ENCODE data around the gene CTTNBP2NL.

The CTTNBP2NL gene

DNA sequence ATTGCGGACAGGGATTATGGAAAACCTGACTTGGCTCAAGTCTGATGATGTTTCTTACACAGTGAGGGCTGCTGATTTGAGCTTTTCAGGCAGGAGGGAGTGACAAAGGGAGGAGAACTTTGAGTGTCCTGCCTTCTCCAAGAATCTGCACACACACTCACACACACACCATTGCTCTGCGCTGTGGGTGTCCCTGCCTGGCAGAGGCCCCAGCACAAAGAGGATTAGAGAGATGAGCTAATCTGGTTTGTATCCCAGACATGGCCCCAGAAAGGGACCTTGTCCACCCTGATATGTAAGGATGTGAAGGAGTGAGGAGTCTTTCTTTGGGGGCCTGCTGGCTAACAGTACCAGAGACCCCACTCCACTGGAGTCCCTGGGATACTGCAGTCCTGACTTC is 106.8 kb downstream of the CTTNBP2NL start:
- TF ChIP-seq, protein P1, sequence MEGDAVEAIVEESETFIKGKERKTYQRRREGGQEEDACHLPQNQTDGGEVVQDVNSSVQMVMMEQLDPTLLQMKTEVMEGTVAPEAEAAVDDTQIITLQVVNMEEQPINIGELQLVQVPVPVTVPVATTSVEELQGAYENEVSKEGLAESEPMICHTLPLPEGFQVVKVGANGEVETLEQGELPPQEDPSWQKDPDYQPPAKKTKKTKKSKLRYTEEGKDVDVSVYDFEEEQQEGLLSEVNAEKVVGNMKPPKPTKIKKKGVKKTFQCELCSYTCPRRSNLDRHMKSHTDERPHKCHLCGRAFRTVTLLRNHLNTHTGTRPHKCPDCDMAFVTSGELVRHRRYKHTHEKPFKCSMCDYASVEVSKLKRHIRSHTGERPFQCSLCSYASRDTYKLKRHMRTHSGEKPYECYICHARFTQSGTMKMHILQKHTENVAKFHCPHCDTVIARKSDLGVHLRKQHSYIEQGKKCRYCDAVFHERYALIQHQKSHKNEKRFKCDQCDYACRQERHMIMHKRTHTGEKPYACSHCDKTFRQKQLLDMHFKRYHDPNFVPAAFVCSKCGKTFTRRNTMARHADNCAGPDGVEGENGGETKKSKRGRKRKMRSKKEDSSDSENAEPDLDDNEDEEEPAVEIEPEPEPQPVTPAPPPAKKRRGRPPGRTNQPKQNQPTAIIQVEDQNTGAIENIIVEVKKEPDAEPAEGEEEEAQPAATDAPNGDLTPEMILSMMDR (IDR thresholded peaks at IDR 0.05) = no peak
- Histone ChIP-seq H3K4me1 (no peaks in the 10 kb centered on the region), H3K4me2 (ENCODE audit: low read length) (no peak overlapping the region), H3K27ac (no peak overlapping the region), H3K9ac (no peak overlapping the region), H3K27me3 (ENCODE audit: control insufficient read depth, insufficient read depth, low read length) (no peaks in the 10 kb centered on the region), H3K9me3 (ENCODE audit: control insufficient read depth, low read length) (no peaks in the 10 kb centered on the region), H2AFZ (no peak overlapping the region), H3K4me3 (ENCODE audit: low read depth, low read length) (no peak overlapping the region), H3K79me2 (no peaks in the 10 kb centered on the region), H3K36me3 (ENCODE audit: control insufficient read depth, insufficient read depth, low read length) (no peaks in the 10 kb centered on the region)

DNA sequence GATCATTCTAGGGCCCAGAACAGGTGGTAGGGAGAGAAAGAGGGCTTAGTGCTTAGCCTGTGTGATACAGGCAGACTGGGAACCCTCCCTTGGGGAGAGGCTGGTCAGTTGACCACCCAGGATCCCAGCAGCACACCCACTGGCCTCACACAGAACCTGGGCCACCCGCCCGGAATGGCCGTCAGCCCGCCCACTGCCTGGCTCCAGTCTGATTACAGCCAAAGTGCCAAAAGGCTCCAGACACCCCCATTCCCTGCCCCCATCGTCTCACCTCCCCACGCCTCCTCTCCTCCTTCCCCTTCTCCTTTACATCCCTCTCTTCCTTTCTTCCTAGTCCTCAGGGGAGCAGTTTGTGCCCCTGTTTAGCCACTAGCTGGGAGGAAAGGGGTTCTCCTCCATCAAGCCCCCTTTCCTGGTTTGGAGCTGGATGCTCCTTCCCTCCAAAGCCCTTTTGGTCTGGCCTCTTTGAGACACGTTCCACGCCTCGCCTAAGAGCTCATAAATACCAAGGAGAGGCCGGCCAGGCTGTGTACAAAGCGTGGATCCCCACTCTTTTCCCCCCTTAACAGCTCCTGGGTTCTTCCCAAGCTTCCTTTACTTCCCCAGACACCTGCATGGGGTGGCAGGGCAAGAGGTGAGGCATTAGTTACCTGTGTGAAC is 108.1 kb downstream of the CTTNBP2NL start:
- no peaks in the 10 kb centered on the region for H3K27me3 ChIP-seq (ENCODE audit: control insufficient read depth, insufficient read depth, low read length)

DNA sequence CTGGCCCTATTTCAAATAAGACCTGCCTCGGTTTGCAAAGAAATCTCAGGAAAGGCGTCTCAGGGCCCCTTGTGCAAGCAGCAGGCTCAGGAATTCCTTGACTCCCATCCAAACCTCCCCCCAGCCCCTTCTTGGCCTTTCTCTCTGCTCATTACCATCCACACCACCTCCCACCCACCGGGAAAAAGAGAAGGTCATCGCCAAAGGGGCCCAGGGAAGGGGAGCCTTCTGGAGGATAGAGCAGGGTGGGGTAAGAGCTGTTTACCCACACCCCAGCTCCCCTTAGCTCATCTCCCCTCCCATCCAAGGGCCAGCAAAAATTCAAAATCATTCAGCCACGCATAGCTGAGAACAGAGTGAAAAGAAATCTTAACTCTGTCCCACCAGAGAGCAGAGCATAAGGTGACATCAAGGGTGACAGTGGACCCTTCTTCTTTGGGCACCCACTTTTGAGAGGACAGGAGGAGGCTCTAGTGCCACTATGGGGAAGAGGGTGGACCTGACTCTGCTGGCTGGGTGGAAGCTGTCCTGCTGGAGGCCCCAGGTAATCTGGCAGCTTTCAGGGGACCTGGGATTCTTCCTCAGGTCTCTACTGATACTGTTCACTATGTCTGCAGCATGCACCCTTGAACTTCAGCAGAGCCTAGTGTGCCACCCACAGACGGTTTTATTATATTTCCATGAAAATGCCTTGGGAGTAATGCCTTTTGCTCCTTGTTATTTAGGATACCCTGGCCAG is 108.8 kb downstream of the CTTNBP2NL start:
- Histone ChIP-seq H3K27ac (no peak overlapping the region), H3K4me3 (ENCODE audit: low read depth, low read length) (no peak overlapping the region), H3K9ac (no peak overlapping the region), H3K36me3 (ENCODE audit: control insufficient read depth, insufficient read depth, low read length) (no peaks in the 10 kb centered on the region), H3K79me2 (no peaks in the 10 kb centered on the region), H3K4me2 (ENCODE audit: low read length) (no peak overlapping the region), H3K27me3 (ENCODE audit: control insufficient read depth, insufficient read depth, low read length) (no peaks in the 10 kb centered on the region), H2AFZ (no peak overlapping the region), H3K4me1 (peaks cover 3% of the 10 kb centered on the region), H3K9me3 (ENCODE audit: control insufficient read depth, low read length) (no peaks in the 10 kb centered on the region)
- TF ChIP-seq, protein P1 (IDR thresholded peaks at IDR 0.05) = no peak

More for the DNA sequence above, 108.1 kb downstream of the CTTNBP2NL start:
- no peaks in the 10 kb centered on the region for H3K79me2 ChIP-seq
- H3K36me3 ChIP-seq (ENCODE audit: control insufficient read depth, insufficient read depth, low read length) = no peaks in the 10 kb centered on the region
- no peak overlapping the region for H3K27ac ChIP-seq
- no peaks in the 10 kb centered on the region for H3K9me3 ChIP-seq (ENCODE audit: control insufficient read depth, low read length)
- H3K9ac ChIP-seq = no peak overlapping the region
- H3K4me2 ChIP-seq (ENCODE audit: low read length) = no peak overlapping the region
- TF ChIP-seq, protein P1 (IDR thresholded peaks at IDR 0.05) = no peak
- H3K4me3 ChIP-seq (ENCODE audit: low read depth, low read length) = no peak overlapping the region
- no peak overlapping the region for H2AFZ ChIP-seq
- H3K4me1 ChIP-seq = peaks cover 3% of the 10 kb centered on the region

DNA sequence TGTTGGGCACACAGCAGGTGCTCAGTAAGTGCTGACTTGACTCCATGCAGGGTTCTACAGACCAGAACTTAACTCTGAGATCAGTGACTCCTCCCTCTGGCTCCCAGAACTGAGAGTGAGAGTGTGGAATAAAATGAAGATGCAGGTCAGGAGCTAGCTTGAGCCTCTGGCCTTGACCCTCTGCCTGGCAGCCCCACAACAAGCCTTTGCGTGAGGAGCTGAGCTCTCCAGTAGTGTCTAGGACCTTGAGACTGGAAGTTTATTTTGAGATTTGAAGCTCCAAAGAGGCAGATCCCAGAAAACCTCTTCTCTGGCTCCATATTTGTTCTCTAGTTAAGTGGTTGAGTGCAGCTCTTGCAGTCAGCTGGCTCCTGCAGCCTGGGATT is 109.4 kb downstream of the CTTNBP2NL start:
- H2AFZ ChIP-seq = no peak overlapping the region
- TF ChIP-seq, protein P1 (IDR thresholded peaks at IDR 0.05) = no peak
- H3K36me3 ChIP-seq (ENCODE audit: control insufficient read depth, insufficient read depth, low read length) = no peaks in the 10 kb centered on the region
- H3K4me1 ChIP-seq = peaks cover 3% of the 10 kb centered on the region
- no peak overlapping the region for H3K4me2 ChIP-seq (ENCODE audit: low read length)
- no peaks in the 10 kb centered on the region for H3K27me3 ChIP-seq (ENCODE audit: control insufficient read depth, insufficient read depth, low read length)
- H3K4me3 ChIP-seq (ENCODE audit: low read depth, low read length) = no peak overlapping the region
- H3K27ac ChIP-seq = no peak overlapping the region
- H3K9me3 ChIP-seq (ENCODE audit: control insufficient read depth, low read length) = no peaks in the 10 kb centered on the region
- no peaks in the 10 kb centered on the region for H3K79me2 ChIP-seq
- no peak overlapping the region for H3K9ac ChIP-seq

Data from parathyroid adenoma (tissue), 2 donors.